Nephron (organoid): Measurements from ENCODE around the gene ARFGEF3.

Experiments used
- H3K27ac Mint-ChIP-seq, 3 experiments: 2 replicates each; pipeline ENCODE4 v1.8.0; 2020; ENCODE audit warnings: mixed read lengths in 3 of 3, mild to moderate bottlenecking in 2 of 3, moderate library complexity in 1 of 3
- H3K27me3 Mint-ChIP-seq: 2 replicates; pipeline ENCODE4 v1.8.0; 2021; ENCODE audit warnings: low read depth, mild to moderate bottlenecking, moderate library complexity, mixed read lengths
- H3K36me3 Mint-ChIP-seq: 2 replicates; pipeline ENCODE4 v1.8.0; 2020; ENCODE audit warnings: low read depth, mixed read lengths
- H3K4me1 Mint-ChIP-seq: 2 replicates; pipeline ENCODE4 v1.8.0; 2020; ENCODE audit warnings: mixed read lengths
- H3K4me3 Mint-ChIP-seq, 3 experiments: 2 replicates each; pipeline ENCODE4 v1.8.0; 2020; ENCODE audit warnings: mild to moderate bottlenecking in 3 of 3, mixed read lengths in 3 of 3, moderate library complexity in 2 of 3
- H3K9me3 Mint-ChIP-seq: 2 replicates; pipeline ENCODE4 v1.8.0; 2020; ENCODE audit warnings: mixed read lengths
- TF ChIP-seq, protein P1 (sequence below), 3 experiments: fragments of 200-600 bp; sonication (generic); IDR thresholded peaks; one replicate each; pipeline ENCODE4 v1.5.0; 2021; ENCODE audit warnings: antibody characterized with exemption in 3 of 3; ENCODE audit not compliant: unreplicated experiment in 3 of 3

Gene ARFGEF3

DNA sequence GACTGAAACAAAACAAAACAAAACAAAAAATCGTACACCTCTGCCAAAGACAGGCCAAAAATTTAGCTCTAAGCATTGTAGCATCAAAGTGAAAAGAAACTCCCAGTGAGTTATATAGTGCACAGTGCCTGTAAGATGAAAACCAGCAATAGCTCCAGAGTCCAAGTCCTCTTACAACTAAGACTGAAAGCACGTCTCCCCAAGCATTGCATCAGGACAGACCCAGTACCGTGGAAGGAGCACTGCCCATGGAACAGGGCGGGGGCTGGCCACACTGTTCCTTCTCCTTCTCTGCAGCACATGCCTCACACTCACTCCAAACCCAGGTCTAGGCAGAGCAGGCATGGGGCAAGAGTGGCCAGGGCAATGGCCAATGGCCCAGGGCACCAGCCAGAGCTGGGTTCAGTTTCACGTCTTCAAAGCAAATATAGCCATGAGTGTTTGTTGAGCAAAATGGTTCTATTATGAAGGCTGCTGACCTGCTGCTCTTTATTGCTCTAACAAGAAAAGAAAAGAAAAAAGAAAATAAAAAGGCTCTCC, 128.8 kb downstream of the ARFGEF3 start:
- no peaks in the 10 kb centered on the region for H3K4me1 Mint-ChIP-seq

DNA sequence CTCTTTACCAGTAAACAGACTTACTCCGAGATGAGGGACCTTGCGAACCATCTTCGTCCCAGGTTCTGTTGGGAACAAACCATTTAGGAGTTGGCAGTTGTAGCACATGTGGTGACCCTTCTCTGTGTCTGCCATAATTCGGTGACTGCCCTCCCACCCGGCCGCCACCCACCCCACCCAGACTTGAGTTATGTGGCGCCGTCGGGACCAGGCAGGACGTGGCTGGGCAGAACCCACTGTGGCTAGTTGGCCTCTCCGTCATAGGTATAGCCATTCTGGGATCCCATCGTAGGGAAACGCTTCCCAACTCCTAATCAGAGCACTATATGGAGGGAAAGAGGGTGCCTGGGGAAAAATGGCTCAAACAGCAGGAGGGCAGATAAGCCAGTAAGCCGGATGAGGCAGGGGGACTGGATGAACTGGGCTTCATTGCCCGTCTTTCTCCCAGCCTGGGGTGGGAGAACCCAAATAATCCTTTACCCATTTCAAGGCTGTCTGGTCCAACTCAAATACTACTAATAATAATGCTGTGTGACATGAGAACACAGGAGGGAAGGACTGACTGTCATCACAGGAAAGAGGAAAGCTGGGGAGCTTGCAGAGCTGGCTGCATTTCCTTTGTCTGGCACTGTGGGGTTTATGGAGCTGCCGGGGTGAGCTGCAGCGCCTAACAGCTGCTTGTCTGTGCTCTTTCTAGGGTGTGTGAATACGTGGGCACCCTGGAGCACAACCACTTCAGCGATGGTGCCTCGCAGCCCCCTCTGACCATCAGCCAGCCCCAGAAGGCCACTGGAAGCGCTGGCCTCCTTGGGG, 129.5 kb downstream of the ARFGEF3 start:
- Mint-ChIP-seq H3K9me3 (no peaks in the 10 kb centered on the region), H3K27ac (no peak overlapping the region), H3K4me3 (no peak overlapping the region), H3K27me3 (no peaks in the 10 kb centered on the region), H3K4me1 (no peaks in the 10 kb centered on the region), H3K36me3 (no peaks in the 10 kb centered on the region)
- TF ChIP-seq, protein P1, sequence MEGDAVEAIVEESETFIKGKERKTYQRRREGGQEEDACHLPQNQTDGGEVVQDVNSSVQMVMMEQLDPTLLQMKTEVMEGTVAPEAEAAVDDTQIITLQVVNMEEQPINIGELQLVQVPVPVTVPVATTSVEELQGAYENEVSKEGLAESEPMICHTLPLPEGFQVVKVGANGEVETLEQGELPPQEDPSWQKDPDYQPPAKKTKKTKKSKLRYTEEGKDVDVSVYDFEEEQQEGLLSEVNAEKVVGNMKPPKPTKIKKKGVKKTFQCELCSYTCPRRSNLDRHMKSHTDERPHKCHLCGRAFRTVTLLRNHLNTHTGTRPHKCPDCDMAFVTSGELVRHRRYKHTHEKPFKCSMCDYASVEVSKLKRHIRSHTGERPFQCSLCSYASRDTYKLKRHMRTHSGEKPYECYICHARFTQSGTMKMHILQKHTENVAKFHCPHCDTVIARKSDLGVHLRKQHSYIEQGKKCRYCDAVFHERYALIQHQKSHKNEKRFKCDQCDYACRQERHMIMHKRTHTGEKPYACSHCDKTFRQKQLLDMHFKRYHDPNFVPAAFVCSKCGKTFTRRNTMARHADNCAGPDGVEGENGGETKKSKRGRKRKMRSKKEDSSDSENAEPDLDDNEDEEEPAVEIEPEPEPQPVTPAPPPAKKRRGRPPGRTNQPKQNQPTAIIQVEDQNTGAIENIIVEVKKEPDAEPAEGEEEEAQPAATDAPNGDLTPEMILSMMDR (IDR thresholded peaks at IDR 0.05; ENCODE audit: unreplicated experiment in 3 of 3) = no peak

More for the DNA sequence above, 128.8 kb downstream of the ARFGEF3 start:
- H3K4me3 Mint-ChIP-seq = no peak overlapping the region
- no peak overlapping the region for H3K27ac Mint-ChIP-seq
- H3K36me3 Mint-ChIP-seq = no peaks in the 10 kb centered on the region
- H3K27me3 Mint-ChIP-seq = no peaks in the 10 kb centered on the region
- H3K9me3 Mint-ChIP-seq = no peaks in the 10 kb centered on the region
- TF ChIP-seq, protein P1 (IDR thresholded peaks at IDR 0.05; ENCODE audit: unreplicated experiment in 3 of 3) = no peak

DNA sequence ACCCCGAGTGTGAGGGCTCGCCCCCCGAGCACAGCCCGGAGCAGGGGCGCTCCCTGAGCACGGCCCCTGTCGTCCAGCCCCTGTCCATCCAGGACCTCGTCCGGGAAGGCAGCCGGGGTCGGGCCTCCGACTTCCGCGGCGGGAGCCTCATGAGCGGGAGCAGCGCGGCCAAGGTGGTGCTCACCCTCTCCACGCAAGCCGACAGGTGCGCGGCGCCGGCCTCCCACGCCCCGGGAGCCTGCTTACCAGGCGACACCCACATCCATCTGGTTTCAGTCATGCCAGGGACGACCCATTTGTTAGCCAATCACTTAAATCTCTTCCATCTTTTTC, 130.1 kb downstream of the ARFGEF3 start:
- Mint-ChIP-seq H3K4me3 (no peak overlapping the region), H3K27ac (no peak overlapping the region), H3K27me3 (no peaks in the 10 kb centered on the region), H3K36me3 (no peaks in the 10 kb centered on the region), H3K9me3 (no peaks in the 10 kb centered on the region), H3K4me1 (no peaks in the 10 kb centered on the region)
- TF ChIP-seq, protein P1 (IDR thresholded peaks at IDR 0.05; ENCODE audit: unreplicated experiment in 3 of 3) = no peak

DNA sequence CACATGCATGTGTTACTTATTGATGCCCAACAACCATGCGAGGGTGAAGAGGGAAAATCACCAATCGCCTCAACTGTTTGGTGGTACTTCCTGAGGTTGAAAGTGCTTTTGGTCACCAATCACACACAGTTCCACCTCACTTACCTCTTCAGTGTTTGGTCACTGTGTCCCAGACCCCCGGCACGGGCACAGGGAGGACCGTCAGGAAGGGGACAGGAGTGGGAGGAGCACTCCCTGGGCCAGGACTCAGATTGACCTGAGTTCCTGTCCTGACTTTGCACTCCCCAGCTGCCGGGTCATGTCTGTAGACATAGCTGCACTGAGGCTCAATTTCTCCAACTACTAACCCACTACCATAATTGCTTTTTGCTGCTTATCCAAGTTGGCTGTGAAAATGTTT, 130.7 kb downstream of the ARFGEF3 start:
- no peaks in the 10 kb centered on the region for H3K36me3 Mint-ChIP-seq
- H3K27me3 Mint-ChIP-seq = no peaks in the 10 kb centered on the region
- no peak overlapping the region for H3K27ac Mint-ChIP-seq
- no peaks in the 10 kb centered on the region for H3K9me3 Mint-ChIP-seq
- H3K4me3 Mint-ChIP-seq = no peak overlapping the region
- H3K4me1 Mint-ChIP-seq = no peaks in the 10 kb centered on the region
- TF ChIP-seq, protein P1 (IDR thresholded peaks at IDR 0.05; ENCODE audit: unreplicated experiment in 3 of 3) = no peak

DNA sequence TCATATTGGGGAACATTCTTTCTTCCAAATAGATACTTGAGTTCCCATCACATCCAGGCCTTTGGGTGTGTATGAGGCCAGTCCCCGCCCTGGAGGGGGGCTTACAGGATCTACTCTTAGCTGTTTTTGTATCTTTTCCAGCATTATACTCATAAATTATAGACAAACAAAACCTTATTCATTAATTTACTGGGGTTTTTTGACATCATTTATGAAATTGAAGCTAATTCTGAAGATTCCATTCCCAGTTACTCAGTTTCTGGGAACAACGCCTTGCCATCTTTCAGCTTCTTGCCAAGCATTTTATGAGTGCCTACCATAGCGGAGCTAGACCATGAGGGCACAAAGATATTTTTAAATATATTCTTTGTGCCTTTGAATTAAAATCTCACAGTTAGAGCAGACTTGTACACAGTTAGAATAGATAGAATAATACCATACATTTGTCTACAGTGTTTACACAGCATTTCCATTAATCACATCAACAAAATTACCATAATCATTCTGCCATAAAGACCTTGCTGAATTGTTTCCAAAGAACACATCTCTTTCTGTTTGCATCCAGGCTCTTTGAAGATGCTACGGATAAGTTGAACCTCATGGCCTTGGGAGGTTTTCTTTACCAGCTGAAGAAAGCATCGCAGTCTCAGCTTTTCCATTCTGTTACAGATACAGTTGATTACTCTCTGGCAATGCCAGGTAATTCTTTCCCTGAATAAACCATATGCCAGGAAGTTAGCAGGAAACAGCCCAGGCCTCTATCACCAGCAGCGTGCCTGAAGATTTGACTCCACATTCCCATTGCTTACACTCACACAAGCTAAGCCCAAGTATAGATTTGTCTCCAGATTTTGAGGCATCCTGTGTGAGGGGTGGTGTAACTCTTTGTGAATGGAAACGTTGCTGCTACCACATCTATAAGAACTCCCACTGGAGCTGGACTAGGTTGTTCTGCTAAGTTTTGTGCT, 132.0 kb downstream of the ARFGEF3 start:
- peaks cover 3% of the 10 kb centered on the region for H3K27me3 Mint-ChIP-seq
- no peak overlapping the region for H3K27ac Mint-ChIP-seq
- no peaks in the 10 kb centered on the region for H3K4me1 Mint-ChIP-seq
- H3K36me3 Mint-ChIP-seq = no peaks in the 10 kb centered on the region
- no peak overlapping the region for H3K4me3 Mint-ChIP-seq
- TF ChIP-seq, protein P1 (IDR thresholded peaks at IDR 0.05; ENCODE audit: unreplicated experiment in 3 of 3) = no peak
- no peaks in the 10 kb centered on the region for H3K9me3 Mint-ChIP-seq
